HG03565 (cell line): ENCODE results near the gene TRIL.

Source experiments
- ATAC-seq: cut with Tn5 transposase; IDR thresholded peaks from one replicate; pipeline ENCODE4 v1.9.1; 2021; ENCODE audit warnings: mild to moderate bottlenecking, moderate library complexity; ENCODE audit not compliant: unreplicated experiment

Gene TRIL

DNA sequence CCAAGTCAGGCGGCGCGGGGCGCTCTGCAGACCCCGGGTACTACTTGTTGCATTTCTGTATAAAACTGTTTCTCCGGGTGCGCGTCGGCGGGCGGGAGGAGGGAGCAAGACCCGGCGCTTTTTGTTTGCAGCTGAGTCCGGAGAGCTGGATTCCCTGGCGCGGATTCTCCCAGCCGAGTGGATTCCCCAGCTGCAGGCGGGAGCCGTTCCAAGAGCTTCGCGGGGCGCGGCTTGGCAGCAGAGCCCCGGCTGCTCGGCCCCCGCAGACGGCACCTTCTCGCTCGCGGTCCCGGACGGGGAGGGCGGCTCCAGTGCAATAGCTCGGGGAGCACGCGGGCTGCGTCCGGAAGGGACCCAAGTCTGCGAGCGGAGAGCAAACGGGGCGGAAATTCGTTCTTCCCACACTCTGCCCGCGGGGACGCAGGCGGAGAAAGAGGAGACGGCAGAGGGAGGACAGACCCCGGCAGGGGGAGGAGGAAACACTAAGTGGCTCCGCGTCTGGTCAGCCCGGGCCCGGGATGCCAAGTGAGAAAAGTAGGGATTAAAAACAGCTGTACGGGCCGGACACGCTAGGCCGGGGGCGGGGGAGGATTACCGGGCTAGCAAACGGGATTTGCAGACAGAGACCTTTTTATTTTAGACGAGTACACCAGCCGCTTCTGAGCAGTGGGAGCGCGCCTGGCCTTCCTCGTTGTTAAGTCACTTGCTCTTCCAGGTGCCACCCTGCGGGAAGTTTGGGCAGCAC is at the start of gene TRIL:
Gene TRIL, minus strand, starts transcription at position 96 of the 745 bp plus-strand sequence. CDS start 284 bp downstream, outside the sequence.
- ATAC-seq = no peak

- ATAC-seq = no peak
Measured at GRCh38 chr7:29007127-29007526, 49.0 kb upstream of the TRIL start.

- ATAC-seq = no peak
Measured at GRCh38 chr7:29005829-29006228, 47.7 kb upstream of the TRIL start.

GRCh38 chr7:29005406-29005805 is 47.3 kb upstream of the TRIL start:
- ATAC-seq = no peak

DNA sequence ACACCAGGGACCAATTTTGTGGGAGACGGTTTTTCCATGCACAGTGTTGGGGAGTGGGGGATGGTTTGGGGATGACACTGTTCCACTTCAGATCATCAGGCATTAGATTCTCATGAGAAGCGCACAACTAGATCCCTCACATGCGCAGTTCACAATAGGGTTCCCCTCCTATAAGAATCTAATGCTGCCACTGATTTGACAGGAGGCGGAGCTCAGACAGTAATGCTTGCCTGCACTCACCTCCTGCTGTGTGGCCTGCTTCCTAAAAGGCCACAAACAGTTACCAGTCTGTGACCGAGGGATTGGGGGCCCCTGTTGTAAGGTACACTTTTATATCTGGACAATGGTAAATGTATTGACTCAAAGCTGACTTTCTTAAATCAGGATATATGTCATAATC is 45.6 kb upstream of the TRIL start:
- no peak for ATAC-seq

GRCh38 chr7:29000717-29001076 is 42.6 kb upstream of the TRIL start:
- ATAC-seq = no peak

GRCh38 chr7:28999895-29000716 is 42.0 kb upstream of the TRIL start:
- no peak for ATAC-seq

DNA sequence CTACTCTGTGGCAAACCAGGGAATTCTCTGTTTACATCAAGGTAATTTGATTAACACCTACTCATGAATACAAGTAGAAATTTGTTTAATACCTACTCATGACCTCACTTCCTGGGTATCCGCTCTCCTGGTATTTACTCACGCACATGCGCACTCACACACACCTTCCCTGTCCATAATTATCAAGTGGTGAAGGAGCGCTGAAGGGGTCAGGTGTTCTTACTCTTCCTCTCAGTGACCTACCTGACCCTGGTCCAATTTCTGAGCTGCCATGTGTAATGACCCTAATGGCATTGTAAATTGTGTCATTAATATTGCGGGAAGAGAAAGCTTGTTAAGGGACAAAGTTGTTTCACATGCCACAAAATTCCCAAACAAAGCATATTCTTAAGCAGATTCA is 41.3 kb upstream of the TRIL start:
- no peak for ATAC-seq

DNA sequence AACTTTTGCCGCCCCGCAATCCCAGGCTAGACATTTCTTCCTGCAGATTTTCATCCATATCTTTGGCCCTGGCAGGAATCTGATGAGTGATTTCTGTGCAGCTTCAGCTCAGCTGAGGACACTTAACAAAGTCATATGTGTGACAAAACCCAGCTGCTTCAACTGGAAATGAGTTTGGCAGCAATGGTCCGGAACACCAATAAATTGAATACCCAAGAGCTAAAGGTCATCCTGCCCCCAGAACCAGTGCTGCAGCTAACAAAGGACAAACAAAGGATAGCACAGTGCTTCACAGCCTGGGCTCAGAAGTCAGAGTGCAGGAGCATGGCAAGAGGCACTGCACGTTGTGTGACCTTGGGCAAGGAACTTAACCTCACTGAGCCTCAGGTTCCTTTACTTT is 40.0 kb upstream of the TRIL start:
- no peak for ATAC-seq

DNA sequence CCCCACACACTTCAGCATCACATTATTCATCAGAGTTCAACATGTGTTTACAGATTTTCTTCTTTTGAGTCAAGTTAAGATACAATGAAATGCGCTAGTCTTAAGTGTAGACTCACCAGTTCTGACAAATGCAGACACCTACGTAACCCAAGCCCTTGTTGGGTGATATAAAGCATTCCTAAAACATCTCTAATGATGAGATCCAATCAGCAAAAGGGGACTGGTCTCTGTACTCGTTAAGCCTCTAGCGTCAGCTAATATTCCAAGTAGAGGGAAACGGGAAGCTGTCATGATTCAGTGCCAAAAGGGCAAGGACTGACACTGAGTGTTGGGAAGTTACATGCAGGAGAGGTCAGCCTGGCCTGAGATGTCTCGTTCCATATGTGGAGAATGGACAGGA is 38.7 kb upstream of the TRIL start:
- ATAC-seq = no peak

GRCh38 chr7:28993371-28993770 is 35.2 kb upstream of the TRIL start:
- no peak for ATAC-seq

DNA sequence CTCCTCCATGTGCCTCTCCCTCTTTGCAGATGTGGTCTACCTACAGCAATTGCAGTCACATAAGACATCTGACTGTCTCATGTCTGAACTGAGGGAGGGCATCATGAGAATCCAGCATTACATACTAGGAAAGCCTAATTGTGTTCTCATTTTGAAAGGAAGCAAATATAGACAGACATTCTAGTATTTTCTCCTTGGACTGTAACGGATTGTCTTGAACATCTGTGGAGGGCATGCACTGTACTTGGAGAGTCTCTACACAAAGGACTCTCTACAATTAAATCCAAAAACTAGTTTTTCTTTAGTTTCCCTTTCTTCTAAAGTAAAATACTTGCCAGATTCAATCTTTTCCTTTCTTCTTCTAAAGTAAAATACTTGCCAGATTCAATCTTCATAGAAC is 34.7 kb upstream of the TRIL start:
- no peak for ATAC-seq

GRCh38 chr7:28990200-28990960 is 32.2 kb upstream of the TRIL start:
- no peak for ATAC-seq

DNA sequence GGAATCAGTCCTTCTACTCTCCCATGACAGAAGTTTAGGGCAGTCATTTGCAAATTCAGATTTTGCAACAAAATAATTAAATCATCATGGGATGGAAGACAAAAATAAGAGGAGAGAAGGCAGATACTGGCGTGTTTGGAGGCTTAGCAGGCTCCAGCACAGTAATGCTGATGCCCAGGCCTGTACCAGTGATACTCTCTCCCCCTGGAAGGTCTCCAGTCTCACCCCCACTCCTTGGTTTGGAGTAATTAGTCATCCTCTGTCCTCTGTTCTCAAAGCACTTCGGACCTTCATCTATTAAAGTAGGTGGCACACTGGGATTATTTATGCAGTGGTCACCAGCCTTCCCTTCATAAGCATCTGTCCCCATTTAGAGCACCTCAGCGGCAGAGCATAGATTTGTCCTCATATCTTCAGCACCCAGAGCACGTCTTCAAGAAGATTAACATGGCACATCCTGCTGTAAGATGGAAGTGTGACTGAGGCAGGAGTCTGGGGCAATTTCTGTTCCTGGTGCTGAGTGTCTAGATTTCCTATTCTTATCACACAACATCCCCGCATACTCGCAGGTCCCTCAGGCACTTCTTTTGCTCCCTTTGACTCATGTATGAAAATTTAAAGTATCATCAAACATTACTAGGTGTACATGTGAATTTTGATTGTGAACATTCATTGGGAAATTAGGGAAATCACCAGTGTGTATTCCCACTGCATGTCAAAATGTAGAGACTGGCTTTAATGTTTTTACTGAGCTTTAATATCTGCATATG is 31.3 kb upstream of the TRIL start:
- no peak for ATAC-seq

DNA sequence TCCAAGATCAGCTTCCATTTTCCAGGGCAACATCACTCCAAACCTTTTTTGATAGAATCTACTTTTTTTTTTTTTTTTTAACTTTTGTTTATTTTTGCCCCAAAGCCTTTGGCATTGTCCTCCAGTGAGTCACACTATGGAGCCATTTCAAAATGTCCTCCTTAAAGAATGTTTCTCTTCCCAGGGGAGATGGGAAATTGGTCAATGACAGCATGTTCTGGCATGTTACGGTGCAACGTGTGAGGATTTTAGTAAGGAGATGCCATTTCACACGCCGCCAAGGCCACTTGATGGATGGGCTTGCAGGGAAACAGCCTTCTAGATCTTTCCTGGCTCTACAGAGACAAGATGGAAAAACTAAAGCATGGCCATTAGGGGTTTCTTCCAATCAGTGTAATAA is 30.7 kb upstream of the TRIL start:
- no peak for ATAC-seq

GRCh38 chr7:28988091-28988490 is 30.0 kb upstream of the TRIL start:
- no peak for ATAC-seq

DNA sequence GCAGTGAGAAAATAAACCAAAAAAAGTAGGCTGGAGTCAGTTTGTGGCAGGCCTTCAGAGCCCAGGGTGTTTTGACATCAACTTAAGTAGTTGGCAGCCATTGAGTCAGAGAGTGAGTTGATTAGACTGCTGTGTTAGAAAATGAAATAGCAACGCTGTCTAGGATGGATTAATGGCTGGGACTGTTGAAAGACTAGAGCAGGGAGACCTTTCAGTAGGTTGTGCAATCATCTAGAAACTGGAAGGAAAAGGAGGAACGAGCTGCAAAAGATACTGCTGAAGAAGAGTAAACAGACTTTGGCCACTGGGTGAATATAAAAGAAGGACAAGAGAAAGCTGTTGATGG is 28.6 kb upstream of the TRIL start:
- no peak for ATAC-seq

- no peak for ATAC-seq
Measured at GRCh38 chr7:28986028-28986764, 28.1 kb upstream of the TRIL start.

DNA sequence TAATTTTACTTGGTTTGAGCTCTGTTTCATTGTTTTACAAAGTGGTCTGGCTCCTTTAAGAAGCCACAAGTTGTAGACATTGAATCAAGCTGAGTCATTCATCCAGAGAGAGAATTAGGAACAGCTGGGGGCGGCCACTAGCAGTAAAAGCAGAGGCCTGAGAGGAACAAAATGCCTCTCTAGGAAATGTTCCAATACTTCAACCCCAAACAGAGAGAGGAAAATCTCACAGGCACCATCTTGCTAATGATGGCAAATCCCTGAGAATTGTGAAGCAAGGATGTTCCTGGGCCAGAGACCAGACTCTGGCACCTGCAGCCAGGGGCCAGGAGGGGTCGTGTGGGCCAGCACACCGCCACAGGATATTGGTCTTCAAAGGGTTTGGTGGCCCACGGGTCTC is 26.5 kb upstream of the TRIL start:
- ATAC-seq = no peak

GRCh38 chr7:28984217-28984616 is 26.1 kb upstream of the TRIL start:
- ATAC-seq = no peak
